HepG2 (cell line): ENCODE measurements around the gene ATP2B2. TPM values are rescaled to one million over a fixed set of nuclear protein-coding genes. Genes with fewer than 3 reads are reported as not detected.

Experiments used
- ATAC-seq: fragments of 200-7000 bp; cut with Tn5 transposase; 3 replicates; pipeline ENCODE4 v1.9.1; 2020; ENCODE audit warnings: mild to moderate bottlenecking, moderate library complexity
- BruUV-seq: library from RNA; stranded (reverse); fragments of 400-500 nt; replicated peaks from 2 replicates; lab custom pipeline; 2021; lab: Mats Ljungman, UMichigan
- CTCF ChIA-PET: fragments of 300-600 bp; formaldehyde crosslinking; extraction: SDS; loops from one replicate; lab custom pipeline; 2021; ENCODE audit warnings: low total read pairs, inconsistent platforms, low intra/inter-chr PET ratio; lab: Yijun Ruan, JAX
- POLR2A ChIA-PET: fragments of 350-600 bp; sonication (Branson Sonifier 250); formaldehyde crosslinking; loops from one replicate; lab custom pipeline; 2020; ENCODE audit warnings: antibody characterized with exemption, inconsistent platforms; lab: Yijun Ruan, JAX
- DNase-seq: peaks from one replicate; pipeline ENCODE4 v3.0.0-alpha.2; 2015; ENCODE audit warnings: low spot score
- FAIRE-seq: peaks from 3 replicates; lab custom pipeline; 2011; peaks lifted over from hg19 to GRCh38; lab: Jason Lieb, UNC
- H2AFZ ChIP-seq: one replicate; pipeline ENCODE4 v1.6.1; 2011; ENCODE audit warnings: low read length, inconsistent platforms
- H3K27ac ChIP-seq: fragments of 300-600 bp; 3 replicates; pipeline ENCODE4 v1.8.0; 2011; ENCODE audit warnings: mixed run types, mild to moderate bottlenecking, mixed read lengths, low read length, inconsistent platforms; ENCODE audit not compliant: insufficient read depth; ENCODE audit errors: extremely low read length
- H3K27me3 ChIP-seq, 2 experiments: fragments of 200-600 bp in 1 of 2; 2 replicates in 1 of 2; 3 replicates in 1 of 2; pipeline versions ENCODE4 v1.6.0 to v1.8.0; 2011; ENCODE audit warnings: low read length in 2 of 2, mild to moderate bottlenecking in 2 of 2, moderate library complexity in 2 of 2, inconsistent platforms in 1 of 2; ENCODE audit not compliant: insufficient read depth in 2 of 2, control insufficient read depth in 1 of 2
- H3K36me3 ChIP-seq, 2 experiments: fragments of 200-600 bp in 1 of 2; replicated peaks in 1 of 2; 2 replicates in 1 of 2; 3 replicates in 1 of 2; pipeline versions ENCODE4 v1.5.1 to v1.8.0; 2011; ENCODE audit warnings: low read length in 2 of 2, inconsistent platforms in 1 of 2; ENCODE audit not compliant: insufficient read depth in 2 of 2, control insufficient read depth in 1 of 2
- H3K4me1 ChIP-seq: 2 replicates; pipeline ENCODE4 v1.5.1; 2012; ENCODE audit warnings: low read length, inconsistent platforms; ENCODE audit not compliant: insufficient read depth
- H3K4me2 ChIP-seq: 2 replicates; pipeline ENCODE4 v1.6.0; 2011; ENCODE audit warnings: low read depth, low read length, inconsistent platforms
- H3K4me3 ChIP-seq, 3 experiments: fragments of 200-600 bp in 1 of 3; sonication (generic), shearing (Covaris generic) in 1 of 3; replicated peaks in 1 of 3; 2 replicates each; pipeline ENCODE4 v1.5.1; 2011 to 2016; ENCODE audit warnings: low read length in 3 of 3, inconsistent platforms in 2 of 3, low read depth in 2 of 3, mild to moderate bottlenecking in 2 of 3, control low read depth in 1 of 3, mixed read lengths in 1 of 3; ENCODE audit not compliant: insufficient read depth in 1 of 3
- H3K79me2 ChIP-seq: one replicate; pipeline ENCODE4 v1.6.1; 2011; ENCODE audit warnings: low read length, inconsistent platforms; ENCODE audit not compliant: insufficient read depth
- H3K9ac ChIP-seq: 2 replicates; pipeline ENCODE4 v1.6.0; 2011; ENCODE audit warnings: mild to moderate bottlenecking, low read depth, low read length, inconsistent platforms; ENCODE audit not compliant: insufficient read depth
- H3K9me3 ChIP-seq: 2 replicates; pipeline ENCODE4 v1.5.1; 2012; ENCODE audit warnings: mild to moderate bottlenecking, low read length
- H4K20me1 ChIP-seq: 2 replicates; pipeline ENCODE4 v1.6.0; 2011; ENCODE audit warnings: inconsistent platforms, mild to moderate bottlenecking, low read length, moderate library complexity; ENCODE audit not compliant: insufficient read depth
- ADNP ChIP-seq: sonication (generic); formaldehyde crosslinking; IDR thresholded peaks from 2 replicates; pipeline ENCODE4 v1.4.0; 2020; ENCODE audit warnings: missing genetic modification reagents
- ELF1 ChIP-seq: sonication (generic); formaldehyde crosslinking; IDR thresholded peaks from 2 replicates; pipeline ENCODE4 v1.4.0; 2020; ENCODE audit warnings: missing genetic modification reagents
- ELK4 ChIP-seq: sonication (generic); formaldehyde crosslinking; IDR thresholded peaks from 2 replicates; pipeline ENCODE4 v1.9.0; 2021; ENCODE audit warnings: missing genetic modification reagents, borderline replicate concordance
- MLLT10 ChIP-seq: sonication (generic); formaldehyde crosslinking; IDR thresholded peaks from 2 replicates; pipeline ENCODE4 v1.4.0; 2020; ENCODE audit warnings: missing genetic modification reagents
- ZBTB38 ChIP-seq: sonication (generic); formaldehyde crosslinking; IDR thresholded peaks from 2 replicates; pipeline ENCODE4 v1.5.1; 2020; ENCODE audit warnings: mild to moderate bottlenecking, missing genetic modification reagents
- ZGPAT ChIP-seq: IDR thresholded peaks from 2 replicates; pipeline ENCODE4 v1.6.1; 2016; ENCODE audit warnings: mild to moderate bottlenecking
- ZNF276 ChIP-seq: sonication (generic); formaldehyde crosslinking; IDR thresholded peaks from 2 replicates; pipeline ENCODE4 v1.4.0; 2020; ENCODE audit warnings: mild to moderate bottlenecking, low read depth, missing genetic modification reagents
- ZNF629 ChIP-seq: sonication (generic); formaldehyde crosslinking; conservative IDR thresholded peaks from 2 replicates; pipeline ENCODE4 v1.5.0; 2020; ENCODE audit warnings: missing genetic modification reagents
- WGBS: methylation state at CpG from one replicate; pipeline ENCODE4 v1.1.6; 2017; ENCODE audit warnings: low lambda C conversion rate; 5-methylcytosine and 5-hydroxymethylcytosine counted together
- in situ Hi-C: cut with HindIII; loops from 2 replicates; pipeline ENCODE4 v1.10.0; 2017; ENCODE audit warnings: low pct_unique_long_range_greater_than_20kb; ENCODE audit not compliant: extremely low pct_ligation_motif_present
- intact Hi-C: fragments of 100-400 bp; cut with micrococcal nuclease; formaldehyde crosslinking; loops from one replicate; pipeline ENCODE4 v1.10.0; 2022; ENCODE audit not compliant: unreplicated experiment
- polyA plus RNA-seq, 8 experiments: library from polyadenylated mRNA; depleted of rRNA in 3 of 8; stranded (reverse) in 7 of 8; unstranded in 1 of 8; fragments of >200 nt; fragmentation: Illumina TruSeq in 4 of 8; extraction: Trizol in 4 of 8; gene quantifications; 2 replicates each; pipeline versions ENCODE4 v1.2.1 to v1.2.3, GENCODE V29; 2011 to 2016; ENCODE audit warnings: low read depth in 4 of 8, missing spikeins in 1 of 8, mixed read lengths in 1 of 8; ENCODE audit not compliant: insufficient read depth in 1 of 8
- total RNA-seq, 5 experiments: library from RNA; depleted of rRNA; stranded (reverse); fragments of >200 nt; fragmentation: Illumina TruSeq; extraction: Trizol; gene quantifications; 2 replicates each; pipeline ENCODE4 v1.2.3, GENCODE V29; 2016; ENCODE audit warnings: low read depth in 1 of 5

Gene ATP2B2
- total and polyA plus RNA-seq, 2 of the 13 experiments (the other 11 are each of a cell fraction or from before 2014, with no cell fraction given): 1.5 to 2.3 TPM

- no peak for FAIRE-seq
- Histone ChIP-seq H3K36me3 (no peaks in the 10 kb centered on the region), H3K27me3 (peaks cover 0 to 12% of the 10 kb centered on the region in 2 experiments; a peak in 2 of 5 replicates), H4K20me1 (no peaks in the 10 kb centered on the region), H3K9ac (no peak overlapping the region), H3K79me2 (no peaks in the 10 kb centered on the region), H3K9me3 (no peaks in the 10 kb centered on the region), H3K4me3 (no peak overlapping the region)
- ChIA-PET CTCF (no interaction called here), POLR2A (no interaction called here)
- ATAC-seq: no peak
- in situ Hi-C loops (no loop called here), intact Hi-C loops (no loop called here)
- BruUV-seq: no TSS peak
- no peak for DNase-seq
- whole genome bisulfite sequencing: 100% methylated on average over 4 of the region's 11 CpGs
- TF ChIP-seq ELK4: no peak
- TF ChIP-seq MLLT10: no peak
- TF ChIP-seq ELF1 (CRISPR knock-in tag): no peak
- no peak for TF ChIP-seq ZGPAT (CRISPR knock-in tag)
- TF ChIP-seq ZNF629 (CRISPR knock-in tag): no peak
- no peak for TF ChIP-seq ZNF276 (CRISPR knock-in tag)
- no peak for TF ChIP-seq ZBTB38 (CRISPR knock-in tag)
- no peak for TF ChIP-seq ADNP (CRISPR knock-in tag)
- TF ChIP-seq, all 625 proteins: peak for 0
- H3K4me2 ChIP-seq: no peak overlapping the region
- peaks cover 73% of the 10 kb centered on the region for H3K4me1 ChIP-seq
- H2AFZ ChIP-seq: no peak overlapping the region
- no peak overlapping the region for H3K27ac ChIP-seq
Observed at GRCh38 chr3:10498271-10498670, 7.1 kb downstream of the ATP2B2 start.
